HT-29 (cell line): ENCODE measurements around the gene PIK3R3. TPM values are rescaled to one million over a fixed set of nuclear protein-coding genes. Genes with fewer than 3 reads are reported as not detected.
A peak's percentile ranks its signal among the peaks of the same experiment; 100 is the strongest.

Source experiments
- DNase-seq: peaks from one replicate; pipeline ENCODE4 v3.0.0-alpha.2; 2015; ENCODE audit warnings: low spot score
- total RNA-seq: library from RNA; depleted of rRNA; stranded (reverse); fragments of >200 nt; shearing (Covaris generic); gene quantifications from 2 replicates; pipeline ENCODE4 v1.2.3, GENCODE V29; 2014; rRNA removed

The PIK3R3 gene
- total RNA-seq, result 7.7 and 8.4 TPM in 2 replicates

- peak; percentile 97 for DNase-seq
Observed at GRCh38 chr1:46132529-46133180, at the start of gene PIK3R3. TSS of gene PIK3R3 (minus strand) at chr1:46132629. CDS start at chr1:46131952, 677 bp downstream.

- peak; percentile 84 for DNase-seq
Observed at GRCh38 chr1:46181343-46182260, 49.2 kb upstream of the PIK3R3 start.

- DNase-seq, result peak; percentile 93
Observed at GRCh38 chr1:46180082-46180616, 47.7 kb upstream of the PIK3R3 start.

GRCh38 chr1:46179138-46180081 lies 47.0 kb upstream of the PIK3R3 start:
- peak; percentile 96 for DNase-seq

GRCh38 chr1:46176211-46176865 lies 43.9 kb upstream of the PIK3R3 start, which contains the start of gene P3R3URF:
TSS of gene P3R3URF (minus strand) at chr1:46176488. CDS start at chr1:46176471, 17 bp downstream.
- no peak for DNase-seq

GRCh38 chr1:46175243-46175642 lies 42.8 kb upstream of the PIK3R3 start:
- DNase-seq, result no peak

GRCh38 chr1:46174448-46175231 lies 42.2 kb upstream of the PIK3R3 start, which contains the start of gene TSPAN1:
TSS of gene TSPAN1 (plus strand) at chr1:46175087. CDS start at chr1:46181108, 6,021 bp downstream.
- no peak for DNase-seq

- no peak for DNase-seq
Observed at GRCh38 chr1:46173361-46173856, 41.0 kb upstream of the PIK3R3 start.

- no peak for DNase-seq
Observed at GRCh38 chr1:46172321-46172720, 39.9 kb upstream of the PIK3R3 start.

- DNase-seq, result peak; percentile 90
Observed at GRCh38 chr1:46171871-46172270, 39.4 kb upstream of the PIK3R3 start.

- peak; percentile 67 for DNase-seq
Observed at GRCh38 chr1:46171351-46171750, 38.9 kb upstream of the PIK3R3 start.

- DNase-seq, result no peak
Observed at GRCh38 chr1:46169811-46170454, 37.5 kb upstream of the PIK3R3 start.

- DNase-seq, result no peak
Observed at GRCh38 chr1:46168477-46168876, 36.0 kb upstream of the PIK3R3 start.

- DNase-seq, result no peak
Observed at GRCh38 chr1:46166521-46167462, 34.4 kb upstream of the PIK3R3 start.

GRCh38 chr1:46160212-46160611 lies 27.8 kb upstream of the PIK3R3 start:
- DNase-seq, result no peak

- no peak for DNase-seq
Observed at GRCh38 chr1:46159516-46159915, 27.1 kb upstream of the PIK3R3 start.
